Ishikawa (cell line): ENCODE data around the gene ARPC1B.

Experiments
- CEBPB ChIP-seq: IDR thresholded peaks from 2 replicates; pipeline ENCODE4 v1.6.1; 2012
- CREB1 ChIP-seq: IDR thresholded peaks from 2 replicates; pipeline ENCODE4 v1.6.1; 2012; ENCODE audit warnings: low read depth
- EGR1 ChIP-seq: IDR thresholded peaks from 2 replicates; pipeline ENCODE4 v1.6.1; 2012
- EP300 ChIP-seq: IDR thresholded peaks from 2 replicates; pipeline ENCODE4 v1.6.1; 2012; ENCODE audit warnings: borderline replicate concordance
- FOXM1 ChIP-seq: IDR thresholded peaks from 2 replicates; pipeline ENCODE4 v1.6.1; 2012; ENCODE audit warnings: low read depth, borderline replicate concordance
- NFIC ChIP-seq: IDR thresholded peaks from 2 replicates; pipeline ENCODE4 v1.6.1; 2012
- RAD21 ChIP-seq: IDR thresholded peaks from 2 replicates; pipeline ENCODE4 v1.6.1; 2012; ENCODE audit warnings: low read depth
- TAF1 ChIP-seq: IDR thresholded peaks from 2 replicates; pipeline ENCODE4 v1.6.1; 2012; ENCODE audit warnings: low read depth, mild to moderate bottlenecking
- TCF12 ChIP-seq: IDR thresholded peaks from 2 replicates; pipeline ENCODE4 v1.6.1; 2012; ENCODE audit warnings: low read depth
- TEAD4 ChIP-seq: IDR thresholded peaks from 2 replicates; pipeline ENCODE4 v1.6.1; 2012
- YY1 ChIP-seq: IDR thresholded peaks from 2 replicates; pipeline ENCODE4 v1.6.1; 2012; ENCODE audit warnings: low read depth
- ZBTB7A ChIP-seq: IDR thresholded peaks from 2 replicates; pipeline ENCODE4 v1.6.1; 2012; ENCODE audit warnings: low read depth
- TF ChIP-seq, protein P1 (sequence below): IDR thresholded peaks from 2 replicates; pipeline ENCODE4 v1.6.1; 2012
- TF ChIP-seq, protein P2 (sequence below): IDR thresholded peaks from 2 replicates; pipeline ENCODE4 v1.6.1; 2012
- TF ChIP-seq, protein P3 (sequence below): IDR thresholded peaks from 2 replicates; pipeline ENCODE4 v1.6.1; 2012; ENCODE audit warnings: low read depth, mild to moderate bottlenecking

Gene ARPC1B

DNA sequence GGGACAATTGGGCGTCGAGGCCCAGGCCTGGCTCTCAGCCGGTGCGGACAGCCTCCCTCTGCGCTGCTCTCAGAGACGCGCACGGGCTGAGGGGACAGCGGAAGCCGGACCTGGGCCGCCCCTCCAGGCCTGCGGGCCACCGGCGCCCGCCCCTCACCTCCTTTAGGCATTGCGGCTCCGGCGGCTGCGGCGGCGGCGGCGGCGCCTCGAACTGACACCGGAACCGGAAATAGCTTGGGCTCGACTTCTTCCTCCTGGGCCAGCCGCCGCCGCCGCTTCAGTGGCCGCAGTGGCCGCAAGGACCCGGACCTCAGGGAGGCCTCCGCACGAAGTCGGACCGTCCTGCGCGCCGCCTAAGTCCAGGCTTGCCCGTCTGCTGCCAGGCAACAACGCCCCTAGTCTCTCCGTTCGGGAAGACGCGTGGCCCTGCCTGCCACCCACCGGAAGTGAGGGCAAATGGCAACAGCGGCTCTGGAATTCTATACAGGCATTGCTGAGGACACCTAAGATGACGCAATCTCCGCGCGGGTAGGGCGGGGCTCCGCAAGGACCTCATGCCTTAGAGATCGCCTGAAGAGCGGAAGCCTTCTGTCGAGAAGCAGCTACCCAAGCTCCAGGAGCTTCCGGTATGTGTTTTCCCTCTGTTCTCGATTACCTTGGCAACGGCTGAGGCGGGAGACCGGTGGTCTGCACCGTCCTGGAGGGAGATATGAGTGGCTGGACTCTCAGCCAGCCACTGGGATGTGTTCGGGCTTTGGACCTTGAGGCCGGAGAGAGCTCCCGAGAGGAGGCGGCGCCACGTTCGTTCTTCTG lies 34.1 kb downstream of the ARPC1B start, which contains the start of the genes BUD31 and PDAP1:
Gene BUD31 (plus strand): TSS at position 591 of the 813 bp plus-strand sequence. CDS start 2,124 bp downstream, outside the sequence.
Gene PDAP1 (minus strand): TSS at position 219 of the 813 bp plus-strand sequence. CDS start 49 bp downstream, at position 170.
- no peak for TF ChIP-seq YY1
- TF ChIP-seq TAF1: peak; percentile 78
- TF ChIP-seq TEAD4: peak; percentile 39; the same call in 1 of the 2 replicates
- TF ChIP-seq CREB1: peak; percentile 64; the same call in 1 of the 2 replicates
- peak; percentile 99 for TF ChIP-seq CEBPB
- TF ChIP-seq EP300: peak; percentile 62
- TF ChIP-seq EGR1: no peak
- TF ChIP-seq, protein P1, sequence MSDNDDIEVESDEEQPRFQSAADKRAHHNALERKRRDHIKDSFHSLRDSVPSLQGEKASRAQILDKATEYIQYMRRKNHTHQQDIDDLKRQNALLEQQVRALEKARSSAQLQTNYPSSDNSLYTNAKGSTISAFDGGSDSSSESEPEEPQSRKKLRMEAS: peak; percentile 79

GRCh38 chr7:99409192-99409572 lies 34.7 kb downstream of the ARPC1B start:
- TF ChIP-seq EGR1 (no peak), RAD21 (no peak), TCF12 (no peak), CEBPB (no peak), EP300 (no peak), TEAD4 (no peak), NFIC (no peak), YY1 (no peak)
- TF ChIP-seq, protein P2, sequence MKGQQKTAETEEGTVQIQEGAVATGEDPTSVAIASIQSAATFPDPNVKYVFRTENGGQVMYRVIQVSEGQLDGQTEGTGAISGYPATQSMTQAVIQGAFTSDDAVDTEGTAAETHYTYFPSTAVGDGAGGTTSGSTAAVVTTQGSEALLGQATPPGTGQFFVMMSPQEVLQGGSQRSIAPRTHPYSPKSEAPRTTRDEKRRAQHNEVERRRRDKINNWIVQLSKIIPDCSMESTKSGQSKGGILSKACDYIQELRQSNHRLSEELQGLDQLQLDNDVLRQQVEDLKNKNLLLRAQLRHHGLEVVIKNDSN: no peak
- TF ChIP-seq, protein P1: no peak
- TF ChIP-seq, protein P3, sequence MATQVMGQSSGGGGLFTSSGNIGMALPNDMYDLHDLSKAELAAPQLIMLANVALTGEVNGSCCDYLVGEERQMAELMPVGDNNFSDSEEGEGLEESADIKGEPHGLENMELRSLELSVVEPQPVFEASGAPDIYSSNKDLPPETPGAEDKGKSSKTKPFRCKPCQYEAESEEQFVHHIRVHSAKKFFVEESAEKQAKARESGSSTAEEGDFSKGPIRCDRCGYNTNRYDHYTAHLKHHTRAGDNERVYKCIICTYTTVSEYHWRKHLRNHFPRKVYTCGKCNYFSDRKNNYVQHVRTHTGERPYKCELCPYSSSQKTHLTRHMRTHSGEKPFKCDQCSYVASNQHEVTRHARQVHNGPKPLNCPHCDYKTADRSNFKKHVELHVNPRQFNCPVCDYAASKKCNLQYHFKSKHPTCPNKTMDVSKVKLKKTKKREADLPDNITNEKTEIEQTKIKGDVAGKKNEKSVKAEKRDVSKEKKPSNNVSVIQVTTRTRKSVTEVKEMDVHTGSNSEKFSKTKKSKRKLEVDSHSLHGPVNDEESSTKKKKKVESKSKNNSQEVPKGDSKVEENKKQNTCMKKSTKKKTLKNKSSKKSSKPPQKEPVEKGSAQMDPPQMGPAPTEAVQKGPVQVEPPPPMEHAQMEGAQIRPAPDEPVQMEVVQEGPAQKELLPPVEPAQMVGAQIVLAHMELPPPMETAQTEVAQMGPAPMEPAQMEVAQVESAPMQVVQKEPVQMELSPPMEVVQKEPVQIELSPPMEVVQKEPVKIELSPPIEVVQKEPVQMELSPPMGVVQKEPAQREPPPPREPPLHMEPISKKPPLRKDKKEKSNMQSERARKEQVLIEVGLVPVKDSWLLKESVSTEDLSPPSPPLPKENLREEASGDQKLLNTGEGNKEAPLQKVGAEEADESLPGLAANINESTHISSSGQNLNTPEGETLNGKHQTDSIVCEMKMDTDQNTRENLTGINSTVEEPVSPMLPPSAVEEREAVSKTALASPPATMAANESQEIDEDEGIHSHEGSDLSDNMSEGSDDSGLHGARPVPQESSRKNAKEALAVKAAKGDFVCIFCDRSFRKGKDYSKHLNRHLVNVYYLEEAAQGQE: no peak

GRCh38 chr7:99409806-99410205 lies 35.3 kb downstream of the ARPC1B start:
- TF ChIP-seq YY1: no peak
- TF ChIP-seq, protein P2: no peak
- no peak for TF ChIP-seq CEBPB
- no peak for TF ChIP-seq TEAD4
- TF ChIP-seq EGR1: no peak
- TF ChIP-seq RAD21: no peak
- no peak for TF ChIP-seq TCF12
- no peak for TF ChIP-seq ZBTB7A
- TF ChIP-seq CREB1: no peak

GRCh38 chr7:99410635-99411034 lies 36.1 kb downstream of the ARPC1B start:
- TF ChIP-seq TEAD4: no peak
- no peak for TF ChIP-seq TCF12
- no peak for TF ChIP-seq NFIC
- TF ChIP-seq, protein P3: no peak
- TF ChIP-seq CREB1: no peak
- no peak for TF ChIP-seq ZBTB7A
- TF ChIP-seq RAD21: no peak

DNA sequence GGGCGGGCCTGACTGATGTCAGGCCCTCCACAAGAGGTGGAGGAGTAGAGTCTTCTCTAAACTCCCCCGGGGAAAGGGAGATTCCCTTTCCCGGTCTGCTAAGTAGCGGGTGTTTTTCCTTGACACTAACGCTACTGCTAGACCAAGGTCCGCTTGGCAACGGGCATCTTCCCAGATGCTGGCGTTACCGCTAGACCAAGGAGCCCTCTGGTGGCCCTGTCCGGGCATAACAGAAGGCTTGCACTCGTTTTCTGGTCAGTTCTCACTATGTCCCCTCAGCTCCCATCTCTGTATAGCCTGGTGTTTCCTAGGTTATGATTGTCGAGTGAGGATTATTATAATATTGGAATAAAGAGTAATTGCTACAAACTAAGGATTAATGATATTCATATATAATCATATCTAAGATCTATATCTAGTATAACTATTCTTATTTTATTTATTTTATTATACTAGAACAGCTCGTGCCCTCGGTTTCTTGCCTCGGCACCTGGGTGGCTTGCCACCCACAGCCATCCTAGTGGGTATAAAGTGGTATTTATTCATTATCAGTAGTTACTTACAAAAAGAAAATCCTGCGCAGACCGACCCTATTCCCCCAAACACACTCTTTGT lies 41.1 kb downstream of the ARPC1B start:
- TF ChIP-seq RAD21: peak; percentile 59

DNA sequence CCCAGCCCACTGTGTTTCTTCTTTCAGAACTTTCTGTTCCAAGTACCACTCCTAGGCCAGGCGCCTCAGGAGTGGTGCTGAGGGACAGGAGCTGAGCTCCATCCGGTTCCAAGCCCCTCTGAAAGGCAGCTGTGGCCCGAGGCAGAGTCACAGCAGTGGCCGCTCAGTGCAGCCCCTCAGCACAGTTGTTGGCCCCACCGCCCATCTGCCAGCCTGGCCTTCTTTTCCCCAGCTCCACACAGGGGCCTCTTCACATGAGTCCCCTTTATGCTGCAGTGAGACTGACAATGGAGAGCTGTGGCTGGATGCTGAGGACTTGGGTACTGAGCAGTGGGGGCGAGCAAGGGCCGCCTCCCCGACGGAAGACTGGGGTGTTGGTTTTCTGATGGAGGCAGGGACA lies 43.7 kb downstream of the ARPC1B start:
- TF ChIP-seq FOXM1: no peak
